GM21529 (cell line): Measurements from ENCODE around the gene FOXC2.

Source experiments
- ATAC-seq: cut with Tn5 transposase; IDR thresholded peaks from one replicate; pipeline ENCODE4 v1.9.1; 2021; ENCODE audit not compliant: unreplicated experiment

FOXC2 gene

DNA sequence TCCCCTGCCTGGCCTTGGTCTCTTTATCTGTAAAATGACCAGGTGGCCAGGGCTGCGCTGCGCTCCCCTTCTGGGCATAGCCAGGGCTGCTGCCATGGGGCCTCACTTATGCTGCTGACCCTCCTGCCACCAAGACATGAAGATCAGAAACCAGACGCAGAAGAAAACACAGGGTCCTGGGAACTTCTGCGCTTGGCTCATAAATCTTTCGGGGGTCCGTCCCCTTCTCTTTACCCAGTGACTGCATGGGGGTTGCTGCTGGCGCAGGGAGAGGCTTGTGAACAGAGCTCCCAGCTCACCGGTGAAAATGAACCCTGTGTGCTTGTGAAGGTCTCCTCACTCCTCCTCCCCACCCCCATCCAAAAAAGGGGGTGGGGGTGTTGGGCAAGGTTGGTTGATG, 6.0 kb downstream of the FOXC2 start:
- ATAC-seq, result no peak

DNA sequence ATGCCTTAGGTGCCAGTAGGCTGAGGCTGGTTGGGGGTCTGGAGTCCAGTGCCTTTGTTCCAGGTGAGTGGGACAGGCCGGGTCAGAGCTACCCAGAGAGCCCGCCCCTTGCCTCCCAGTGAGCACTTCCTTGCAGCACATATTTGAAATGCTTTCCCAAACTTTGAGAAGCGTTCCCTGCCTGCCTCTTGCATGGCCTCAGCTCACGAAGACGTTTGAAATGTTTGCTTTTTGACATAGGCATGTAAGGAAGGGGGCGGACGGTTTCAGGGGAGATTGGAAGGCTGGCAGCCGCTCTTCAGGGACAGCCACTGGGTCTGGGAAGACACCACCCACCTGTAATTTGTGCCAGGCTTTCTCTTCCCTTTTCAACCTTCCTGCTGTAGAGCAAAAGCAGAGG, 6.6 kb downstream of the FOXC2 start:
- no peak for ATAC-seq

DNA sequence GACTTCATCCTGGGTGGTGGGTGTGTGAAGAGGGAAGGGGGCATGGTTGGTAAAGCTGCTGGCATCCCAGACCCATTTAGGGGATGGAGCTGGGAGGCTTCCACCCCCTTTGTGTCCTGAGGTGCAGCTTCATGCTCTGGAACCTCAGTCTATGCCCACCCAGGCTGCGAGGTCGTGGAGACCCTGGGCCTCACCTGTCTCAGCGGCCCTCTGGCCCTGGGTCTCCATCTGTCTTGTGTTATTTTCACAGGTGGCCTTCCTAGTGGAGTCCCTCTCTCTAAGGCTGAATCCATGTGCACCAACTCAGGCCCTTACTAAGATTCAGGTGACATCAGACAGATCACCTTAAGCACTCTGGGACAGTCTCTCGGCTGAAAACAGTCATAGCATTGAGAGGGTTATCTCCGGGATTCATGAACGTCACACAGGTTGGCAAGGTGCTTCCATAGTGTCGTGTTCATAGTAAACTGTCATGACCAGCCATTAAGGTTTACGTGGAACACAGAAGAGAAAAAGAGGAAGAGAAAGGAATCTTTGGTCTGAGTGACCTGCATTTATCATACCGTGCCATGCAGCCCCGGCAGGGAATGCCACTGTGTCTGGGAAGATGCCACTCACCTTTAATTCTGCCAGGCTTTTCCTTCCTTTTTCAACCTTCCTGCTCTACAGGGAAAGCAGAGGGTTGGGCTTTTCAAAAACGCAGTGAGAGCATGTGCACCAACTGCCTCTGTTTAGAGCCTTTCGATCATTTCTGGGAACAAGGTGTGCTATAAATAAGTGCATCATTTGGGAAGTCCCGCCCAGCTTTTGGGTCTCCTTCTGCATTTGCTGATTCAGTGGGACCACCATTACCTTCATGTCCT, 7.2 kb downstream of the FOXC2 start:
- no peak for ATAC-seq

DNA sequence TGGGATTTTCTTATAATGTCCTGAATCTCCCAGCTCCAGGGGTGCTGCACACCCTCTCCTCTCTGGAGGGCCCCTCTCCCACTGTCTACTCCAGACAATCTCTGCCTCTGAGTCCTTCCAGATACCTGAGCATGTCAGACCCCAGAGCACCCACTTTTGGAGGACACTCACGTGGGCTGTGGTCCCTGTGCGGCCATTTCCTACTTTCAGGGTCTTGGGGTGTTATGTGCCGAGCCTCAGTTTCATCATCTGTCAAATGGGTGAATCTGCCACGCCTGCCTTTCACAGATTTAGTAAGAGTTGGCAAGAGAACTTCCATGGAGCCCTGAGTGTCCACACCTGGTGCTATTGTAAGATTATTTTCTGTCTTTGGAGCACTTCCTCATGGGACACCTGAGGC, 8.0 kb downstream of the FOXC2 start:
- ATAC-seq, result no peak

DNA sequence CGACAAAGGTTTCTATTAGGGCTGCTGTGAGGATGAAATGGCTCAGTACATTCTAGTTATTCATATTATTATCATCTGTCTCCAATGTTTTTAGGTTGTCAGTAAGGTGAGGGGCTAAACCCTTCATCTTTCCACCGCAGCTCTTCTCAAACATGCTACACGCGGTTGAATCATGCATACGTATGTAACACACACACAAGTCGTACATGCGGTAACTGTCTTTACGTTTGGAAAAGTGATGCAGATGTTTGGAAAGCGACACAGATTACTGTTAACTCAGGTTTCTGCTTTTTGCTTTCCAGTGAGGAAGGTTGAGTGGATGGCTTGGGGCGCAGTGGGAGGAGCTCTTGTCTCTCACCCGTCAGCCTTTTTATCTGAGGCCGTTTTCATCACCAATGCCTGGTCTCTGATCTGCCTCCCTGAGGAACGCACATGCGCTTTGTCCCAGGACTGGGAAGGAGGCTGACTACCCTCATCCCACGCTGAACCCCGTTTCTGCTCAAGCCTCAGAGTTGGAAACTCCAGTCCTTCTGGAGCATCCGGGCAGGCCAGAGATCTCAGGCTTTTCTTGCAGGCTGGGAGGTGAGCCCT, 8.6 kb downstream of the FOXC2 start:
- ATAC-seq, result no peak

DNA sequence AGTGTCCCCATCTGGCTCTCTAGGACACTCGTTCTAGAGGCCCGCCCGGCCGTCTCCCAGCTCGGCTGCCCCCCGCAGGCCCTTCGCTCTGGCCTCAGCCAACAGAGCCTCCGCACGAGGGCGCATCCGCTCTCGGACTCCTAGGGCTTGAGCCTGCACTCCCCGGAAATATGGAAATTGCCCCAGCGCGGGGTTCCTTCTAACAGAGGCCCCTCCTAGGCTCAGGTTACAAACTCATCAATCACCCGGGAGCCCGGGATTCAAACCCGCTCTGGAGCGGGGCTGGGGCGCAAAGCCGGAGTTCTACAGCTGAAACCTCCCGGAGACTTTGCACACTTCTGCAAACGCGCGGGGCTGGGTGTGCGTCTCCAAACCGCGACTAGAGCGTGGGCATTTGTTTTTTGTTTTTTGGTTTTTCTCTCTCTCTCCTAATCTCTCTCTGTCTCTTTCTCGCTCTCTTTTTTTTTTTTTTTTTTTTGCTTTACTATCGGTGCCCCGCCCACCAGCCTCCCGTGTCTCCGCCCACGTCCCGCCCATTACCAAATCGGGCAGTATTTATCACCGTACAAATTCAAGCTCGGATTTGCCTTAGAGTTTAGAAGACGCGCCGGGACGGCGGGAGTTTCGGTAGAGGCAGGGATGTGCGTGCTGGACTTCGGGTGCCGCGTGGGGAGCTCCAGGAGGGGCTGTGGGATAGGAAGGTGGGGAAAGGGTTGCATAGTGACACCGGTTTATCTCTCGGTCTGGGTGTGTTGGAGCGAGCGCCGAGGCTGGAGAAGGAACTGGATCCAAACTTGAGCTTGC, 9.3 kb downstream of the FOXC2 start:
- ATAC-seq, result no peak

DNA sequence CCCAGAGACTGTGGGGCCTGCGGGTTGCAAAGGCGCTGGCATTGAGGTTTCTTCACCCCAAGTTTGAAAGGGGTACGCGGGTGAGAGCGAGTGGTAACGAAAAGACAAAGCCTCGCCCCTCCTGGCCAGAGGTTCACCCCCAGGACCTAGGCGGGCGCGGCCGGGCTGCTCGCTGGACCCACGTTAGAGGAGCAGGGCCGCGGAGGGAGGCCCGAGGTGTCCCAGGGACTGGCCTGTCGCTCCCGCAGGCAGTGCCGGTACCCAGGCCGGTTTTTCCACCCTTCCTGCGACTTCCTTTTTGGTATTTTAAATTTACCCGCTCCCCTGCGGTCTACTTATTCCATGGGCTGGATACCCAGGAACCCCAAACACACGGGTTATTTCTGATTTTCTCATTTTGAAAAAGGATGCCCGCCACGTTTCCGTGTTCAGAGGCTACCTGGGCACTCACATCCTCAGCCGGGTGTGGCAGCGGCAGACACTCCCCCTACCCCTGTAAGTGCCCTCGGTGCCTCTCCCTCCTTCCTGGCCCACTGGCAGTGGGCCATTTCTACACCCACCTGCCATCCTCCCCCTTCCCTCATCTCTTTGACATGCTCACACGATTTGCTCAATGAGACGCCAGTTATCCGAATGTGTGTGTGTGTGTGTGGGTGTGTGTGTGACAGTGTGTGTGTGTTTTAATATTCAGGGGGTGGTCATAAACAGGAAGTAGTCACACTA, 10.1 kb downstream of the FOXC2 start:
- ATAC-seq, result no peak

DNA sequence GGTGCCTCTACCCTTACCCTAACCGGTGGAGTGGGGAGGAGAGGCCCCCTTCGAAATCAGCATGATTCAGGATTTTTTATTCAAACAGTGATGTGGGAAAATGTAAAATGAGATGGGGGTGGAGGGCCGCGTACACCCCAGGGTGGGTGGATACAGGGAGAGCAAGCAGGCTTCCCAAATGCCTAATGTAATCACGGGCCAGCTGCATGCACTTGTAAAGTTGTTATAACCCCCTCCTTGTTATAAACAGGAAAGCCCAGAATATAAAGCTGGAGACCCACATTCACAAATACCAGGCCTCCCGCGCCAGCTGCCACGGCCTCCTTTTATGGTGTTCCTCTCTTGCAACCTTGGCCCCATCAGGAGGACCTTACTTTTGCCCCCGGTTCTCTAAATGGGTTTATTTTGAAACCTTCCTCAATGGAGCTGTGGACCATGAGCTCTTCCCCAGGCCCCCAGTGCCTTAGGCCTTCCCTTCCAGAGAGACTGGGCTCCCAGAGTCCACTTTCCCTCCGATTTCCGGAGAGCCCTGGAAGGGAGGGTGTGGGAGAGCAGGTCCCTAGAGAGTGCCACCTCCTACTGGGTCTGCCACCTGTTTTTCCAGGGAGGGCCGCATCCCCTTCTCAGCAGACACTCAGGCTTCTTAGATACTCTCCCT, 10.8 kb downstream of the FOXC2 start:
- no peak for ATAC-seq

DNA sequence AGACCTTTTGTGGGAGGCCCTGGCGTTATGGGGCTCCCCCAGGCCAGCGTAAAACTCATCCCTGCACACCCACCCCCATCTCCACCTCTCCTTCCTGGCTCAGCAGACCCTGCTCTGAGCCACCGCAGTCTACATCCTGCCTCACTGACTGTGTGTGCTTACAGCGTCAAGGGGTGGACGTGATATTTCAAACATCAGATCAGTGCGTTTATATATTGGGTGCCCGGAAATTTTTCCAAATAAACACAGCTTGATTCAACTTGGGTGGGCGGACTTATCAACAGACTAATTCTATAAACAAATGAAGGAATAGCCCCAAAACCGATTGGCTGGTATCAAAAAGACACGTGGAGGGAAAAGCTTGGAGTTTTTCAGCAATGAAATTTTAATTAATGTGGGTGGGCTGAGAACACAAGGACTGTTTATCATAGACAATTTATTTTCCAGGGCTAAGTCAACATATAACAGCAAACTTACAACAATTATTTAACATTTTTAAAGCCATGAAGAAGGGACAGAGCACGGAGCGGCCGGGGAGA, 11.5 kb downstream of the FOXC2 start, which contains the start of gene FOXL1:
TSS of gene FOXL1 (plus strand) at position 489 of the 539 bp plus-strand sequence. CDS start 175 bp downstream, outside the sequence.
- ATAC-seq, result no peak

DNA sequence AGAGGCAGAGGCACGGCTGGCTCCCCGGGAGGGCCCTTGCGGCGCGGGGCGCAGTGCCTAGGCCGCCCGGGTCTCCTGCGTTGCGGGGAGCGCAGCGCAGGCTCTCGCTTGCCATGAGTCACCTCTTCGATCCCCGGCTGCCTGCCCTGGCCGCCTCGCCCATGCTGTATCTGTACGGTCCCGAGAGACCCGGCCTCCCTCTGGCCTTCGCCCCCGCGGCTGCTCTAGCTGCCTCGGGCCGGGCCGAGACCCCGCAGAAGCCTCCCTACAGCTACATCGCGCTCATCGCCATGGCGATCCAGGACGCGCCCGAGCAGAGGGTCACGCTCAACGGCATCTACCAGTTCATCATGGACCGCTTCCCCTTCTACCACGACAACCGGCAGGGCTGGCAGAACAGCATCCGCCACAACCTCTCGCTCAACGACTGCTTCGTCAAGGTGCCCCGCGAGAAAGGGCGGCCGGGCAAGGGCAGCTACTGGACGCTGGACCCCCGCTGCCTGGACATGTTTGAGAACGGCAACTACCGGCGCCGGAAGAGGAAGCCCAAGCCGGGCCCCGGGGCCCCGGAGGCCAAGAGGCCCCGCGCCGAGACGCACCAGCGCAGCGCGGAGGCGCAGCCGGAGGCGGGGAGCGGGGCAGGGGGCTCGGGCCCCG, 12.1 kb downstream of the FOXC2 start:
- ATAC-seq, result no peak

DNA sequence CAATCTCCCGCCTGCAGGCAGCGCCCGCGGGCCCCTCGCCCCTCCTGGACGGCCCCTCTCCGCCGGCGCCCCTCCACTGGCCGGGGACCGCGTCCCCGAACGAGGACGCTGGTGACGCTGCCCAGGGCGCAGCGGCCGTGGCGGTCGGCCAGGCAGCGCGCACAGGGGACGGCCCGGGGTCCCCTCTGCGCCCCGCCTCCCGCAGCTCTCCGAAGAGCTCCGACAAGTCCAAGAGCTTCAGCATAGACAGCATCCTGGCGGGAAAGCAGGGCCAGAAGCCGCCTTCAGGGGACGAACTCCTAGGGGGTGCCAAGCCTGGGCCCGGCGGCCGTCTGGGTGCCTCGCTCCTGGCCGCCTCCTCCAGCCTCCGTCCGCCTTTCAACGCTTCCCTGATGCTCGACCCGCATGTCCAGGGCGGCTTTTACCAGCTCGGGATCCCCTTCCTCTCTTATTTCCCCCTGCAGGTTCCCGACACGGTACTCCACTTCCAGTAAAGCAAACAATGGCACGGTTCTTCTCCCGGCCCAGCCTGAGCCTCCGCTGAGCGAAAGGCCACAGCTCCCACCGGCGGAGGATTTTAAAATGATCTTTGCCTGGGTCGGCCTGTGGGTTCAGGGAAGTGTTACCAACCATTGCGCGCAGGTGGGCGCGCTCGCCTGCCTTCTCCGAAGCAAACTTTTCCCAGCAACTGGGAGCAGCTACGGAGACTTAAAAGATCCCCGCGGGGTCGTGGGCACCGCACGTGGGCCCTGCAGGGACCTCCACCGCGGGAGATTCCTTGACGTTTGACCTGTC, 12.8 kb downstream of the FOXC2 start:
- no peak for ATAC-seq

DNA sequence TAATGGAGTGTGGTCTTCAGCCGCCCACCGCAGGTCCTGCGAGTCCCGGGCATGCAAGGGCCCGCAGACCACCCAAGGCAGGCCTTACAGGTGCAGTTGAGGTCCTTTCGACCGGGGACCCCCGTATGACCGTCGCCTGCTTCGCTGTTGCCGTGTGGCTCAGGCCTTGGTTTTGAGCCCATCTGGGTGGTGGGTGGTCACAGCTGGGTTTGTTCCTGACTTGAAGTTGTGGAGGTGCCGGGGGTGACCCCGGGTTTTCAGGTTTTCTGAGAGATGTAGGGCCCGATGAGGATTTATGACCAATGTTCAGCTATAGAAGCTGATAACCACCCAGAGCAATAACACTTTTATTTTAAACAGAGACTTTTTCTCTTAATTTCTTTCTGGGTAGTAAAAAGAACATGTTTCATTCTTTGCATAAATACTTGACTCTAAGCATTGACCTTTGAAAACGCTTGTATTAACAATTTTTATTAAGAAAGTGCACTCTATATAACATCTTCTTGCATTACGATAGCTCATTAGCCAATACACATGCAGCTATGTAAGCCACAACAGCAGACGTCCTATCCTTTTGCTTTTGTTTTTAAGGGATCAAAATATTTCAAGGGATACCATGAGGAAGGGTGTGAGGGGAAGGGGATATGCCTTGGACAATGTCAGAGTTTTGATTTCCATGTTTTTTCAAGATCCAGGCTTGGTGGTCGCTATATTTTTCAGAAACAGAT, 13.6 kb downstream of the FOXC2 start:
- ATAC-seq, result no peak

DNA sequence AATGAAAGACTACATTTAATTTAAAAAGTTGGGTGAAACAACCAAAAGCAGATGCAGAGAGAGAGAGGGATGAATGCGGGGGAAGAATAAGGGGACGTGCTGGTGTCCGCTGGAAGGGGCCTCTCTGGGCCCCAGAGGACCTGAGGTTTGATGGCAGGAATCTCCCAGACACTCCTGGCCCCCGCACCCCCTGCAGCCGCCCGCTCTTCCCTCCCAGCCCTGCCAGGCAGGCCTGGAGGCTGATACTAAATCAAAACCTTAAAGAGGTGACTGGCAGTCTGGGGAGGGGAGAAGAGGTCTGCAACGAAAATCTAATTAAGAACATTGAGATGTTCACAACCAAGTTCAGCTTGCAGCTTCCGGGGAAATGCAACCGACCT, 14.2 kb downstream of the FOXC2 start:
- ATAC-seq, result no peak

DNA sequence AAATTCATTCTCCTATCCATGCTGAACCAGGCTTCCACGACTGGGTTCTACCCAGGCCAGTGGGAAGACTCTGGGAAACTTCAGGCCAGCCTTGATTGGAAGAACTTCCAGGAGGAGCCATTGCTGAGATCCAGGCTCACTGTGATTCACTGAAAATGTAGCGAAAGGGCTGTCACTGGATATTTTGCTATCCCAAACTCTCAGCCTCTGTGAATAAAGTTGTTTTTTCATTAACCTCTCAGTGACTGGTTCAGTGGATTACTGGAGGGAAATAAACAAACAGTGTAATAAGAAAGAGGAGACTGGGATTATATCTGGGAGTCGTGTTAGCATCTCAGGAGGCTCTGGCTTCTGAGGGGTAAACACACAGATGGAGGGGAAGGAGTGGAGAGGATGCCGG, 14.8 kb downstream of the FOXC2 start:
- ATAC-seq, result no peak

DNA sequence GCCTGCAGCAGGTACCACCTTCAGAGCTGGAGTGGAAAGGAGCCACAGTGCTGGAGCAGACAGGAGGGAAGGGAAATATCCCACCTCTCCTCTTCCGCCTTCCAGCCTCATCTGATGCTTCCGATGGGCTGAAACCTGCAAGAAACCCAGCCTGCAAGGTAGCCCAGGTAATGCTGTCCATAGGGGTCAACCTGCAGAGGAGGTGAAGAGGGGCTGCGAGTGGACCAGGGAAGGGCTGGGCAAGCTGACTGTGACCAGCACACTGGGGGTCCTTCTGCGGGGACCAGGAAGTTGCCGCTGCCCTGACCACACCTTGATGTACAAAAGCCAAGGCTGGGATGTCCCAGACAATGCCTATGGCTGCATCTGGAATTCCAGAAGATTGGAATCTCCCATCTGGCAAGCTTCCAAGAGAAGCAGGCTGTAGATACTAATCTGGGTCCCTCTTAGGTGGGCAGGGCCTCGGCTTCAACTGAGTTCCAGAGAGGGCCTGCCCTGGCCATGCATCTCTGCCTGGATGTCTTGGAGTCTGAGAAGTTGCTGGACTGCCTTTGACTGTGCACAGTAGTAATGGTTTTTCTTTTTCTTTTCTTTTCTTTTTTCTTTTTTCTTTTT, 17.5 kb downstream of the FOXC2 start:
- ATAC-seq, result no peak

DNA sequence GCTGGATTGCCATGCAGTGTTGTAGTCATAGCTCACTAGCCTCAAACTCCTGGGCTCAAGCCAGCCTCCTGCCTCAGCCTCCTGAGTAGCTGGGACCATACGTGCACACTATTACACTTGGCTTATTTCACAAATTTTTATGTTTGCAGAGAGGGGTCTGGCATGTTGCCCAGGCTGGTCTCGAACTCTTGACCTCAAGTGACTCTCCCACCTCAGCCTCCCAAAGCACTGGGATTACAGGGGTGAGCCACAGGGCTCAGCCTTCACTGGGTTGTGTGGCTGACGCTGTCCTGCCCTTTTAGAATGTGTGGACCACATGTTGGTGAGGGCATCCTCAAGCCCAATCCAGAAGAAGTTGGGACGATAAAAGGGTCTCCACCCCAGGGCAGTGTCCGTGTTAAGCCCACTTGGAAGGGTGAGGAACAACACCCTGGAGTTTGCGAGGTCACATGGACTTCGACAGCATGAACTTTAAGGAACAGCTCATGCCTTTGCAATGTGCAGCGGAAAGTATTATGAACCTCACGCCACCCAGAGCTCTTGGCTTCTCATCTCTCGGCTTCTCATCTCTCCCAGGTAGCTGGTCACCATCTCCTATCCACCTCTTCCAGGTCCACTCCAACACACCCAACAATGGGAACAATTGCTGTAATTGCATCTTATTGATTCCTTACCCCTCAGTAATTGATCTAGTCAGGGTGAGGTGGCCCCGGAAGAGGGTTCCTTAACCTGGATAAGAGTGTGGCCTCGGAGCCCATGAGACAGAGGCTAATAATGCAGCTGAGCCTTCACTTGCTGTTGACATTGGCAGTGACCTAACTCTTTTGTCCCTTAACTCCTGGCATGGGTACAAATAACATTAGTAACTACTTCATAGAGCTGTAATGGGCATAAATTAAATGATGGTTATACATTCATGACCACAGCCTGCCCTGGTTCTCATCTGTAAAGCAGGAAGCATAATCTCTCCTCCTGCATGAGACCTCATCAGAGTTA, 18.4 kb downstream of the FOXC2 start:
- ATAC-seq, result no peak
